A549 (cell line): Measurements from ENCODE around the gene CCDC57.

Source experiments
- CEBPB ChIP-seq, 2 experiments: fragments of >200 bp in 1 of 2; sonication (Bioruptor Twin) in 1 of 2; formaldehyde crosslinking in 1 of 2; IDR thresholded peaks; 2 replicates each; pipeline ENCODE4 v1.6.1; 2012 to 2016
- KDM5A ChIP-seq: fragments of 200-600 bp; sonication (generic); IDR thresholded peaks from 2 replicates; pipeline ENCODE4 v1.6.1; 2016; ENCODE audit warnings: antibody characterized with exemption, mild to moderate bottlenecking
- MAZ ChIP-seq: fragments of 150-350 bp; IDR thresholded peaks from 2 replicates; pipeline ENCODE4 v1.6.1; 2014; ENCODE audit warnings: antibody characterized with exemption, low read depth, low read length, borderline replicate concordance
- POLR2A ChIP-seq: IDR thresholded peaks from 2 replicates; pipeline ENCODE4 v1.6.1; 2012; ENCODE audit warnings: mild to moderate bottlenecking, low read length

GRCh38 chr17:82238472-82239201, 26.0 kb upstream of the CCDC57 start:
- TF ChIP-seq POLR2A, result no peak
- TF ChIP-seq MAZ, result no peak
- TF ChIP-seq KDM5A, result no peak
- no peak for TF ChIP-seq CEBPB (IDR thresholded peaks at IDR 0.05)
